ENCODE results near the gene HERPUD1.

DNA sequence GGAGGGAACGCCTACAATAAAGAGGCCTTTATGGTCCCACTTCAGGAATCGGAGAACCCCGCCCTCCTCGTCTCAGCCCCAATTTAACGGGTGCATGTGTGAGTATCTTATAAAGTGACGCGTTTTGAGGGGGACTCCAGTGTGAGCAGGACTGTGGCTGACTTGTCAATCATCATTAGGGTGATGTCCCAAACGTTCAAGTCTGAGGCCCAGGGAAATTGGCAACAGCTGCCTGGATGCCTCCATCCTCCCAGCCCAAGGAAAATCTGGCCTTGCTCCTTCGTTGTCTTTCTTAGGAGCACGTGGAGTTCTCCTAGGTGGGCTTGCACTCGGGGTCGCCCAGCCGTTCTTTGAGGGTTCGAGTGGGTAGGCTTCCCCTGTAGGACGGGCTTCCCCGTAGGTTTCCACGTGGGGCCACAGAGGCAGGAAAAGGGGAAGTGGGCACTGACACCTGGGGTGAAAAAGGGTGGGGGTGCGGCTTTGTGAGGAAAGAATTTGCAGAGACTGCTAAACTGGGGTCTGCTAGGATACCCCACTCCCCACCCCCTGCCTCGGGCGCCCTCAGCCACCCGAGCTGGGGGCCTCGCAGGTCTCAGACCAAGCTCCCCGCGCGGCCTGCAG is 561 bp upstream of the HERPUD1 start:
- no peak for TF ChIP-seq POLR2A (IDR thresholded peaks at IDR 0.05; ENCODE audit: low read length)
- TF ChIP-seq GATA1 (IDR thresholded peaks at IDR 0.05; ENCODE audit: low read depth, low read length) = no peak
